K562 (cell line): ENCODE results near the gene SLC12A9. TPM values are rescaled to one million over a fixed set of nuclear protein-coding genes. Genes with fewer than 3 reads are reported as not detected.

Source experiments
- NR3C1 ChIP-seq: sonication (generic); formaldehyde crosslinking; IDR thresholded peaks from 2 replicates; pipeline ENCODE4 v1.8.1; 2022; ENCODE audit warnings: missing genetic modification reagents
- PCBP1 ChIP-seq: fragments of 200-400 bp; formaldehyde crosslinking; IDR thresholded peaks from 2 replicates; pipeline ENCODE4 v1.6.1; 2018; ENCODE audit warnings: mild to moderate bottlenecking, low read depth, low read length; ENCODE audit not compliant: poor library complexity, severe bottlenecking
- RUNX1 ChIP-seq: sonication (generic); IDR thresholded peaks from 2 replicates; pipeline ENCODE4 v1.6.1; 2016; ENCODE audit warnings: antibody characterized with exemption, low read depth
- WHSC1 ChIP-seq: IDR thresholded peaks from one replicate; pipeline ENCODE4 v1.6.1; 2012; ENCODE audit warnings: low read length, control low read depth, inconsistent platforms
- polyA plus RNA-seq, 8 experiments: library from polyadenylated mRNA; depleted of rRNA in 4 of 8; stranded (reverse) in 5 of 8; unstranded in 3 of 8; fragments of >200 nt; fragmentation: Nextera tagmentation in 2 of 8; fragmentation: Illumina TruSeq in 1 of 8; extraction: Ambion mirVana in 2 of 8; extraction: Trizol in 1 of 8; gene quantifications; 2 replicates each; pipeline versions ENCODE4 v1.2.1 to v1.2.3, GENCODE V29; 2011 to 2014; ENCODE audit warnings: inconsistent platforms in 1 of 8, missing spikeins in 1 of 8
- total RNA-seq, 7 experiments: library from RNA; depleted of rRNA in 6 of 7; stranded (reverse); fragments of >200 nt in 6 of 7; fragmentation: Illumina TruSeq in 2 of 7; extraction: Trizol in 2 of 7; gene quantifications; 2 replicates each; pipeline versions ENCODE4 v1.2.1 to v1.2.3, GENCODE V29; 2011 to 2021; ENCODE audit warnings: low replicate concordance in 1 of 7
- TF ChIP-seq, protein P1 (sequence below), 2 experiments: fragments of 450-650 bp in 1 of 2; sonication (generic) in 1 of 2; formaldehyde crosslinking in 1 of 2; IDR thresholded peaks in 1 of 2; conservative IDR thresholded peaks in 1 of 2; 2 replicates each; pipeline versions ENCODE4 v1.6.1 to v1.8.1; 2016 to 2023; ENCODE audit warnings: mild to moderate bottlenecking in 2 of 2, moderate library complexity in 2 of 2, inconsistent platforms in 1 of 2, missing genetic modification reagents in 1 of 2
- TF ChIP-seq, protein P2 (sequence below): sonication (generic); formaldehyde crosslinking; IDR thresholded peaks from 2 replicates; pipeline ENCODE4 v1.8.1; 2023; ENCODE audit warnings: missing genetic modification reagents, mild to moderate bottlenecking, borderline replicate concordance
- TF ChIP-seq, protein P3 (sequence below), 2 experiments: fragments of 450-650 bp; formaldehyde crosslinking in 1 of 2; IDR thresholded peaks; 2 replicates each; pipeline versions ENCODE4 v1.4.0 to v1.6.1; 2014 to 2020; ENCODE audit warnings: mild to moderate bottlenecking in 2 of 2, borderline replicate concordance in 1 of 2, low read depth in 1 of 2
- TF ChIP-seq, protein P4 (sequence below): fragments of 450-650 bp; IDR thresholded peaks from 2 replicates; pipeline ENCODE4 v1.7.1; 2018; ENCODE audit warnings: mild to moderate bottlenecking, low read depth; ENCODE audit not compliant: partially characterized antibody

Gene SLC12A9
- total and polyA plus RNA-seq, 9 of the 15 experiments (the other 6 are each of a cell fraction or from before 2014, with no cell fraction given) = 0.06 to 20.2 (median 10.7) TPM

DNA sequence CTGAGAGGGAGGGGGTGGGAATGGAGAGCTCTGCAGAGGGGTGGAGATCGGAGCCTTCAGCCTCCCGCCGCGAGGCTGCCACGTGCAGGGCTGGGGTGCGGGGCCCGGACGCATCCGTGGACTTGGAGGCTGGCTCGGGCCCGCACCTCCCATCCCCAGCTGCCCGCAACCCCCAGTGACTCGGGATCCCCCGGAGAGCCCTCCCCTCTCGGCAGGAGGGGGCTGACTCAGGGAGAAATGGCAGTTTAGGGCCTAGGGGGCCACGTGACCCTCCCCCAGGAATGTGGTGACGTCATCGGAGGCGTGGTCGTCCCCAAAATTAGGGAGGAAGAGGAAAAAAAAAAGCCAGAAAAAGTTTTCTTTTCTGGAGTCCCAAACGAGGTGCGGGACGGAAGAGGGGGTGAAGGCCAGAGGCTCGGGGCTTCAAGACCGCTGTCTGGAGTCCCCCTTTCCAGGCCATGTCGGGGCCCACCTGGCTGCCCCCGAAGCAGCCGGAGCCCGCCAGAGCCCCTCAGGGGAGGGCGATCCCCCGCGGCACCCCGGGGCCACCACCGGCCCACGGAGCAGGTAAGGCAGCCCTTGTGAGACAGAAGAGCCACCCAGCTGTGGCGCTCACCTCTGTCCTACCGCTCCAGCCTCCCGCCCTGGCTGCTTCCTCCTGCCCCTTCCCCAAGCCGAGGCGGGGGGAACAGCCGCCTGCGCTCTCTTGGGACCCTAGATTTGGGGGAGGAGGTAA is 14.7 kb downstream of the SLC12A9 start, which contains the start of gene TRIP6 (continued):
- TF ChIP-seq, protein P1, sequence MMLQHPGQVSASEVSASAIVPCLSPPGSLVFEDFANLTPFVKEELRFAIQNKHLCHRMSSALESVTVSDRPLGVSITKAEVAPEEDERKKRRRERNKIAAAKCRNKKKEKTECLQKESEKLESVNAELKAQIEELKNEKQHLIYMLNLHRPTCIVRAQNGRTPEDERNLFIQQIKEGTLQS (IDR thresholded peaks at IDR 0.05) = peak; percentile 100
- TF ChIP-seq, protein P1 (CRISPR knock-in tag; conservative IDR thresholded peaks at IDR 0.05) = peak; percentile 96
- TF ChIP-seq WHSC1 (no peak), RUNX1 (no peak), PCBP1 (peak; percentile 82), NR3C1 (CRISPR knock-in tag) (no peak)
- TF ChIP-seq, protein P2, sequence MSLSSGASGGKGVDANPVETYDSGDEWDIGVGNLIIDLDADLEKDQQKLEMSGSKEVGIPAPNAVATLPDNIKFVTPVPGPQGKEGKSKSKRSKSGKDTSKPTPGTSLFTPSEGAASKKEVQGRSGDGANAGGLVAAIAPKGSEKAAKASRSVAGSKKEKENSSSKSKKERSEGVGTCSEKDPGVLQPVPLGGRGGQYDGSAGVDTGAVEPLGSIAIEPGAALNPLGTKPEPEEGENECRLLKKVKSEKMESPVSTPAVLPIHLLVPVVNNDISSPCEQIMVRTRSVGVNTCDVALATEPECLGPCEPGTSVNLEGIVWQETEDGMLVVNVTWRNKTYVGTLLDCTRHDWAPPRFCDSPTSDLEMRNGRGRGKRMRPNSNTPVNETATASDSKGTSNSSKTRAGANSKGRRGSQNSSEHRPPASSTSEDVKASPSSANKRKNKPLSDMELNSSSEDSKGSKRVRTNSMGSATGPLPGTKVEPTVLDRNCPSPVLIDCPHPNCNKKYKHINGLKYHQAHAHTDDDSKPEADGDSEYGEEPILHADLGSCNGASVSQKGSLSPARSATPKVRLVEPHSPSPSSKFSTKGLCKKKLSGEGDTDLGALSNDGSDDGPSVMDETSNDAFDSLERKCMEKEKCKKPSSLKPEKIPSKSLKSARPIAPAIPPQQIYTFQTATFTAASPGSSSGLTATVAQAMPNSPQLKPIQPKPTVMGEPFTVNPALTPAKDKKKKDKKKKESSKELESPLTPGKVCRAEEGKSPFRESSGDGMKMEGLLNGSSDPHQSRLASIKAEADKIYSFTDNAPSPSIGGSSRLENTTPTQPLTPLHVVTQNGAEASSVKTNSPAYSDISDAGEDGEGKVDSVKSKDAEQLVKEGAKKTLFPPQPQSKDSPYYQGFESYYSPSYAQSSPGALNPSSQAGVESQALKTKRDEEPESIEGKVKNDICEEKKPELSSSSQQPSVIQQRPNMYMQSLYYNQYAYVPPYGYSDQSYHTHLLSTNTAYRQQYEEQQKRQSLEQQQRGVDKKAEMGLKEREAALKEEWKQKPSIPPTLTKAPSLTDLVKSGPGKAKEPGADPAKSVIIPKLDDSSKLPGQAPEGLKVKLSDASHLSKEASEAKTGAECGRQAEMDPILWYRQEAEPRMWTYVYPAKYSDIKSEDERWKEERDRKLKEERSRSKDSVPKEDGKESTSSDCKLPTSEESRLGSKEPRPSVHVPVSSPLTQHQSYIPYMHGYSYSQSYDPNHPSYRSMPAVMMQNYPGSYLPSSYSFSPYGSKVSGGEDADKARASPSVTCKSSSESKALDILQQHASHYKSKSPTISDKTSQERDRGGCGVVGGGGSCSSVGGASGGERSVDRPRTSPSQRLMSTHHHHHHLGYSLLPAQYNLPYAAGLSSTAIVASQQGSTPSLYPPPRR (CRISPR knock-in tag) = no peak
- TF ChIP-seq, protein P3, sequence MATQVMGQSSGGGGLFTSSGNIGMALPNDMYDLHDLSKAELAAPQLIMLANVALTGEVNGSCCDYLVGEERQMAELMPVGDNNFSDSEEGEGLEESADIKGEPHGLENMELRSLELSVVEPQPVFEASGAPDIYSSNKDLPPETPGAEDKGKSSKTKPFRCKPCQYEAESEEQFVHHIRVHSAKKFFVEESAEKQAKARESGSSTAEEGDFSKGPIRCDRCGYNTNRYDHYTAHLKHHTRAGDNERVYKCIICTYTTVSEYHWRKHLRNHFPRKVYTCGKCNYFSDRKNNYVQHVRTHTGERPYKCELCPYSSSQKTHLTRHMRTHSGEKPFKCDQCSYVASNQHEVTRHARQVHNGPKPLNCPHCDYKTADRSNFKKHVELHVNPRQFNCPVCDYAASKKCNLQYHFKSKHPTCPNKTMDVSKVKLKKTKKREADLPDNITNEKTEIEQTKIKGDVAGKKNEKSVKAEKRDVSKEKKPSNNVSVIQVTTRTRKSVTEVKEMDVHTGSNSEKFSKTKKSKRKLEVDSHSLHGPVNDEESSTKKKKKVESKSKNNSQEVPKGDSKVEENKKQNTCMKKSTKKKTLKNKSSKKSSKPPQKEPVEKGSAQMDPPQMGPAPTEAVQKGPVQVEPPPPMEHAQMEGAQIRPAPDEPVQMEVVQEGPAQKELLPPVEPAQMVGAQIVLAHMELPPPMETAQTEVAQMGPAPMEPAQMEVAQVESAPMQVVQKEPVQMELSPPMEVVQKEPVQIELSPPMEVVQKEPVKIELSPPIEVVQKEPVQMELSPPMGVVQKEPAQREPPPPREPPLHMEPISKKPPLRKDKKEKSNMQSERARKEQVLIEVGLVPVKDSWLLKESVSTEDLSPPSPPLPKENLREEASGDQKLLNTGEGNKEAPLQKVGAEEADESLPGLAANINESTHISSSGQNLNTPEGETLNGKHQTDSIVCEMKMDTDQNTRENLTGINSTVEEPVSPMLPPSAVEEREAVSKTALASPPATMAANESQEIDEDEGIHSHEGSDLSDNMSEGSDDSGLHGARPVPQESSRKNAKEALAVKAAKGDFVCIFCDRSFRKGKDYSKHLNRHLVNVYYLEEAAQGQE (IDR thresholded peaks at IDR 0.05; ENCODE audit: borderline replicate concordance) = peak; percentile 87
- TF ChIP-seq, protein P3 (CRISPR knock-in tag; IDR thresholded peaks at IDR 0.05; ENCODE audit: low read depth) = no peak
- TF ChIP-seq, protein P4, sequence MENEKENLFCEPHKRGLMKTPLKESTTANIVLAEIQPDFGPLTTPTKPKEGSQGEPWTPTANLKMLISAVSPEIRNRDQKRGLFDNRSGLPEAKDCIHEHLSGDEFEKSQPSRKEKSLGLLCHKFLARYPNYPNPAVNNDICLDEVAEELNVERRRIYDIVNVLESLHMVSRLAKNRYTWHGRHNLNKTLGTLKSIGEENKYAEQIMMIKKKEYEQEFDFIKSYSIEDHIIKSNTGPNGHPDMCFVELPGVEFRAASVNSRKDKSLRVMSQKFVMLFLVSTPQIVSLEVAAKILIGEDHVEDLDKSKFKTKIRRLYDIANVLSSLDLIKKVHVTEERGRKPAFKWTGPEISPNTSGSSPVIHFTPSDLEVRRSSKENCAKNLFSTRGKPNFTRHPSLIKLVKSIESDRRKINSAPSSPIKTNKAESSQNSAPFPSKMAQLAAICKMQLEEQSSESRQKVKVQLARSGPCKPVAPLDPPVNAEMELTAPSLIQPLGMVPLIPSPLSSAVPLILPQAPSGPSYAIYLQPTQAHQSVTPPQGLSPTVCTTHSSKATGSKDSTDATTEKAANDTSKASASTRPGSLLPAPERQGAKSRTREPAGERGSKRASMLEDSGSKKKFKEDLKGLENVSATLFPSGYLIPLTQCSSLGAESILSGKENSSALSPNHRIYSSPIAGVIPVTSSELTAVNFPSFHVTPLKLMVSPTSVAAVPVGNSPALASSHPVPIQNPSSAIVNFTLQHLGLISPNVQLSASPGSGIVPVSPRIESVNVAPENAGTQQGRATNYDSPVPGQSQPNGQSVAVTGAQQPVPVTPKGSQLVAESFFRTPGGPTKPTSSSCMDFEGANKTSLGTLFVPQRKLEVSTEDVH = peak; percentile 64
